ENCODE data around the gene KIF4A. TPM values are rescaled to one million over a fixed set of nuclear protein-coding genes. Genes with fewer than 3 reads are reported as not detected.
"Not testable (repeated sequence)": the region's sequence is repeated elsewhere in the genome, so short reads cannot be mapped to it uniquely, and the experiment has no call there.

KIF4A gene
- total RNA-seq, 1 experiment from 2014 or later: 36.2 TPM

- TF ChIP-seq FOXP4 (CRISPR knock-in tag; IDR thresholded peaks at IDR 0.05): no peak
Observed at GRCh38 chrX:70359458-70359857, 69.6 kb downstream of the KIF4A start (continued).

GRCh38 chrX:70360366-70360765 lies 70.5 kb downstream of the KIF4A start:
- Mint-ChIP-seq H3K27ac (no peak overlapping the region), H3K4me3 (no peak overlapping the region), H3K9me3 (no peaks in the 10 kb centered on the region), H3K4me1 (no peaks in the 10 kb centered on the region), H3K27me3 (ENCODE audit: low read depth) (no peaks in the 10 kb centered on the region), H3K36me3 (peaks cover 38% of the 10 kb centered on the region)
- no peak for TF ChIP-seq MXD4 (CRISPR knock-in tag; IDR thresholded peaks at IDR 0.05; ENCODE audit: borderline replicate concordance)
- no peak for TF ChIP-seq SMAD4 (CRISPR knock-in tag; IDR thresholded peaks at IDR 0.05)
- no peak for TF ChIP-seq AFF4 (CRISPR knock-in tag; IDR thresholded peaks at IDR 0.05; ENCODE audit: borderline replicate concordance)
- DNase-seq (ENCODE audit: low spot score): no peak
- ATAC-seq: no peak
- POLR2A ChIA-PET: no interaction called here
- CTCF ChIA-PET: no interaction called here

- ATAC-seq; CTCF ChIA-PET; DNase-seq (ENCODE audit: low spot score); POLR2A ChIA-PET; H3K4me1 Mint-ChIP-seq; H3K27ac Mint-ChIP-seq; H3K4me3 Mint-ChIP-seq; H3K27me3 Mint-ChIP-seq (ENCODE audit: low read depth): not testable (repeated sequence)
- Mint-ChIP-seq H3K9me3 (peaks cover 10% of the 10 kb centered on the region), H3K36me3 (peaks cover 62% of the 10 kb centered on the region)
Observed at GRCh38 chrX:70368731-70369130, 78.8 kb downstream of the KIF4A start.

GRCh38 chrX:70386235-70386634 lies 96.3 kb downstream of the KIF4A start:
- Mint-ChIP-seq H3K27me3 (ENCODE audit: low read depth) (peaks cover 2% of the 10 kb centered on the region; the same call in 1 of the 2 replicates), H3K27ac (no peak overlapping the region), H3K4me3 (no peak overlapping the region), H3K9me3 (peaks cover 5% of the 10 kb centered on the region; the same call in 1 of the 2 replicates), H3K36me3 (peaks cover 48% of the 10 kb centered on the region), H3K4me1 (no peaks in the 10 kb centered on the region)
- no peak for DNase-seq (ENCODE audit: low spot score)
- ChIA-PET POLR2A (no interaction called here), CTCF (no interaction called here)
- TF ChIP-seq E2F1 (CRISPR knock-in tag; IDR thresholded peaks at IDR 0.05): no peak
- no peak for TF ChIP-seq NR1H2 (CRISPR knock-in tag; IDR thresholded peaks at IDR 0.05)
- TF ChIP-seq SOX15 (CRISPR knock-in tag; IDR thresholded peaks at IDR 0.05): no peak
- no peak for TF ChIP-seq STAT6 (CRISPR knock-in tag; conservative IDR thresholded peaks at IDR 0.05; ENCODE audit: low read depth)
- no peak for TF ChIP-seq GTF2I (CRISPR knock-in tag; conservative IDR thresholded peaks at IDR 0.05)
- no peak for TF ChIP-seq ELF4 (CRISPR knock-in tag; IDR thresholded peaks at IDR 0.05; ENCODE audit: low read depth)
- no peak for TF ChIP-seq ZNF317 (CRISPR knock-in tag; IDR thresholded peaks at IDR 0.05; ENCODE audit: borderline replicate concordance, low read depth)
- TF ChIP-seq E2F4 (CRISPR knock-in tag; IDR thresholded peaks at IDR 0.05; ENCODE audit: borderline replicate concordance, low read depth): no peak
- no peak for TF ChIP-seq NR3C1 (CRISPR knock-in tag; conservative IDR thresholded peaks at IDR 0.05; ENCODE audit: low read depth)
- no peak for TF ChIP-seq IRF1 (CRISPR knock-in tag; IDR thresholded peaks at IDR 0.05)
- no peak for TF ChIP-seq JUN (CRISPR knock-in tag; IDR thresholded peaks at IDR 0.05)
- ATAC-seq: no peak
